Muscle of leg (tissue), 11 donors: Measurements from ENCODE around the gene PKMYT1. TPM values are rescaled to one million over a fixed set of nuclear protein-coding genes. Genes with fewer than 3 reads are reported as not detected.
A peak's percentile ranks its signal among the peaks of the same experiment; 100 is the strongest.

ENCODE experiments used
- DNase-seq: peaks from one replicate; pipeline ENCODE4 v3.0.0; 2013
- H3K27ac ChIP-seq: one replicate; pipeline ENCODE4 v1.5.1; 2013; ENCODE audit warnings: mild to moderate bottlenecking, low read length, control low read depth
- H3K27me3 ChIP-seq: one replicate; pipeline ENCODE4 v1.6.1; 2013; ENCODE audit warnings: low read length; ENCODE audit not compliant: control insufficient read depth, insufficient read depth
- H3K36me3 ChIP-seq: one replicate; pipeline ENCODE4 v1.6.1; 2013; ENCODE audit warnings: low read length; ENCODE audit not compliant: control insufficient read depth, insufficient read depth
- H3K4me1 ChIP-seq: one replicate; pipeline ENCODE4 v1.6.1; 2013; ENCODE audit warnings: low read length; ENCODE audit not compliant: control insufficient read depth, insufficient read depth
- H3K4me3 ChIP-seq: one replicate; pipeline ENCODE4 v1.5.1; 2013; ENCODE audit warnings: low read length, control low read depth
- H3K9me3 ChIP-seq: replicated peaks from 2 replicates; pipeline ENCODE4 v1.6.1; 2013; ENCODE audit warnings: low read depth, low read length; ENCODE audit not compliant: control insufficient read depth
- WGBS: methylation state at CpG from one replicate; pipeline ENCODE4 v1.1.5; 2013; ENCODE audit warnings: missing lambda C conversion rate; ENCODE audit not compliant: insufficient coverage; 5-methylcytosine and 5-hydroxymethylcytosine counted together
- polyA plus RNA-seq, 8 donors: library from polyadenylated mRNA; unstranded; fragments of 120-200 nt; gene quantifications; one replicate each; pipeline versions ENCODE4 v1.2.1 to v1.2.3, GENCODE V29; 2013; ENCODE audit warnings: inconsistent platforms in 1 of 8, low replicate concordance in 1 of 8; ENCODE audit not compliant: insufficient read length in 8 of 8, insufficient read depth in 1 of 8
- total RNA-seq: library from RNA; stranded (reverse); fragments of 120-200 nt; gene quantifications from one replicate; pipeline ENCODE4 v1.2.4, GENCODE V29; 2013

The PKMYT1 gene
- total and polyA plus RNA-seq, 9 donors: 3.6 to 19.4 (median 14.1) TPM

DNA sequence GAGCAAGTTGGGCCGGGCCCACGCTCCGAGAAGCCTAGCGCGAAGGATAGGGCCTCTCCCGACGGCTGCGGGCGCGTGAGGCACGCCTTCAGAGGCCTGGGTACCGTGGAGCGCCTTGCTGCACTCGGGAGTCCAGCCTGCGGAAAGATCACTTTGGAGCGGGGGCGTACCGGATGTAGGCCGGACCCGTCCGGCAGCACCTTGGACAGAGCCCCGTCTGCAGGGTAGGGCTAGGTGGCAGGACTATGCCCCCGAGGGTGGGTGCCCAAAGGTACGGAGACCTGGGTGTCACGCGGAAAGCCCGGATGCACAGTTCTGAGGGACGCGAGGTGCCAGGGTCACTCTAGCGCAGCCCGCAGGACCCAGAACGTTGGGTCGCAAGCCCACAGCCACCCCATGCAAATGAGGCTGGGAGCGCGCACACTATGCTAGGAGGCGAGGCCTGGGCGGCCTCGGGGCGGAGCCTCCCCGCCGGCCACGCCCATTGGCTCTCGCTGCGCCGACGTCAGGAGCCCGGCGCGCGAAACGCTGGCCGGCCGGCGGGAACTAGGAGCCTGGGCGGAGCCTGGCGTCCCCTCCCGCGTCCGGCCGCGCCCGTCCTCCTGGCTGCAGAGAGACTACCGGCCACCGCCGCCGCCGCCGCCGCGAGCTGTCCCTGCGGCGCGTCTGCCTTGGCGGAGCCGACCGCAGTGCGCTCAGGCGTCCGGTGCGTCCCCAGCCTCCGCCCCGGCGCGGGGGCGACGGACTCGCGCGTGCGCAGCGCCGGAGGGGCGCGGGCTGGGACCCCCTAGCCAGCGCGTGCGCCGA is 11.3 kb downstream of the PKMYT1 start, which contains the start of gene PAQR4:
PAQR4 (plus strand) TSS at position 611 of the 807 bp plus-strand sequence. CDS start 327 bp downstream, outside the sequence.
- H3K4me1 ChIP-seq: peaks cover 69% of the 10 kb centered on the region
- H3K36me3 ChIP-seq: peaks cover 10% of the 10 kb centered on the region
- no peaks in the 10 kb centered on the region for H3K9me3 ChIP-seq
- DNase-seq: peak; percentile 94
- H3K4me3 ChIP-seq: peak within 1 kb of the TSS; percentile 52
- no peak within 1 kb of the TSS for H3K27ac ChIP-seq
- WGBS: 1% methylated on average over 98 of the region's 98 CpGs
- peaks cover 51% of the 10 kb centered on the region for H3K27me3 ChIP-seq

DNA sequence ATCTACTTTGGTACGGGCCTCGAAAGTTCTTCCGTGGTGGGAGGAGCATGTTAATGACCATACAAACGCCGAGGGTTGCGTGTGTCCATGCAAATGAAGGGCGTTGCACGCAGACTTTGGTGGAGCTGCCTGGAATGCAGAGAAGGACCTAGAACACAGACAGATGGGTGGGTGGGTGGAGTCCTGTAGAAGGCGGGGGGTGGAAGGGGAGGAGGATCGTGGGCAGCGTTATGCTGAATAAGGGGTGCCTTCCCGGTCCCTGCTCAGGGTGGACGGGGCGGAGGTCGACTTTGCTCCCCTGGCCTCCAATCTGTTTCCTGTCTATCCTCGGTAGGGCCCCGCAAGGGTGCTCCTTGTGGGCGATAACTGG is 11.9 kb downstream of the PKMYT1 start:
- peaks cover 71% of the 10 kb centered on the region for H3K4me1 ChIP-seq
- H3K9me3 ChIP-seq: no peaks in the 10 kb centered on the region
- peak overlapping the region; percentile 41 for H3K4me3 ChIP-seq

DNA sequence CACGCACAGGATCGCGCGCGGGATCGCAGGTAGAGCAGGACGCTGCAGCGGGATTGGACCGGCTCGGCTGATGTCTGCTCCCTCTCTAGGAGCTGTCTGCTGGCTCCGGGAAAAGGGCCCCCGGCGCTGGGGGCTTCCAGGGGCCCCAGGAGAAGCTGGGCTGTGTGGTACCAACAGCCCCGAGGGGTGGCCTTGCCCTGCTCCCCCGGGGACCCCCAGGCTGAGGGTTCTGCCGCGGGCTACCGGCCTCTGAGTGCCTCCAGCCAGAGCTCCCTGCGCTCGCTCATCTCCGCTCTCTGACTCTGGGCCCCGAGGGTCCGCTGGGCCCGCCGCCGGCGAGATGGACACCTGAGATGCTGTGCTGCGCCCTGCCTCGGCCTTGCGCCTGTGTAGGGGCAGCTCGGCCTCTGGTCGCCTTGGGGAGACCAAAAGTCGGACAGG is 12.5 kb downstream of the PKMYT1 start:
- Histone ChIP-seq H3K4me1 (peaks cover 71% of the 10 kb centered on the region), H3K27ac (no peak overlapping the region), H3K9me3 (no peaks in the 10 kb centered on the region), H3K4me3 (no peak overlapping the region), H3K27me3 (peaks cover 63% of the 10 kb centered on the region), H3K36me3 (peaks cover 6% of the 10 kb centered on the region)
- DNase-seq: no peak
- WGBS: 43% methylated on average over 33 of the region's 33 CpGs

More for the DNA sequence above, 11.9 kb downstream of the PKMYT1 start:
- WGBS: 12% methylated on average over 17 of the region's 18 CpGs
- Histone ChIP-seq H3K27me3 (peaks cover 57% of the 10 kb centered on the region), H3K36me3 (peaks cover 6% of the 10 kb centered on the region), H3K27ac (no peak overlapping the region)
- DNase-seq: no peak

DNA sequence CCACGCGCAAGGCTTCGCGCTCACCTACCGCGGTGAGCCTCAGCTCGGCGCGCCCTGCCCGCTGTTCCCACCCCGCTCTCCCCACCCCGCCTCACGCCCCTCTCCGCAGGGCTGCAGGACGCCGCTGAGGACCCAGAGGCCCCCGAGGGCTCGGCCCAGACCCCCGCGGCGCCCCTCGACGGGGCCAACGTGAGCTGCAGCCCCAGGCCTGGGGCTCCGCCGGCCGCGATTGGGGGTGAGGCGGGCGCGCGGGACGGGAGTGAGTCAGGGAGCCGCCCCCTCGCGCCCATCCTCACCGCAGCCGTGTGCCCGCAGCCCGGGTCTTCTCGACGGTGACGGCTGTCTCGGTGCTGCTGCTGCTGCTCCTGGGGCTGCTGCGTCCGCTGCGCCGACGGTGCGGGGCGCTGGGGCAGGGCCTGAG is 13.0 kb downstream of the PKMYT1 start:
- Histone ChIP-seq H3K9me3 (no peaks in the 10 kb centered on the region), H3K4me1 (peaks cover 69% of the 10 kb centered on the region), H3K4me3 (no peak overlapping the region), H3K27ac (no peak overlapping the region), H3K27me3 (peaks cover 68% of the 10 kb centered on the region), H3K36me3 (peaks cover 6% of the 10 kb centered on the region)
- 5% methylated on average over 48 of the region's 51 CpGs for WGBS
- DNase-seq: no peak

DNA sequence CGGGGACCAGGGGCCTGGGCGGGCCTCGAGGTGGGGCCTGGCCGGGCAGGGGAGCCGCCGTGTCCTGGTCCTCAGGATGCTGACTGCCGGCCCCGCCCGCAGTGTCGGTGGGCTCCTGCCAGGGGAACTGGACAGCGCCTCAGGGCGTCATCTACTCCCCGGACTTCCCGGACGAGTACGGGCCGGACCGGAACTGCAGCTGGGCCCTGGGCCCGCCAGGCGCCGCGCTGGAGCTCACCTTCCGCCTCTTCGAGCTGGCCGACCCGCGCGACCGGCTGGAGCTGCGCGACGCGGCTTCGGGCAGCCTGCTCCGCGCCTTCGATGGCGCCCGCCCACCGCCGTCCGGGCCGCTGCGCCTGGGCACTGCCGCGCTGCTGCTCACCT is 13.4 kb downstream of the PKMYT1 start:
- H3K4me3 ChIP-seq: no peak overlapping the region

DNA sequence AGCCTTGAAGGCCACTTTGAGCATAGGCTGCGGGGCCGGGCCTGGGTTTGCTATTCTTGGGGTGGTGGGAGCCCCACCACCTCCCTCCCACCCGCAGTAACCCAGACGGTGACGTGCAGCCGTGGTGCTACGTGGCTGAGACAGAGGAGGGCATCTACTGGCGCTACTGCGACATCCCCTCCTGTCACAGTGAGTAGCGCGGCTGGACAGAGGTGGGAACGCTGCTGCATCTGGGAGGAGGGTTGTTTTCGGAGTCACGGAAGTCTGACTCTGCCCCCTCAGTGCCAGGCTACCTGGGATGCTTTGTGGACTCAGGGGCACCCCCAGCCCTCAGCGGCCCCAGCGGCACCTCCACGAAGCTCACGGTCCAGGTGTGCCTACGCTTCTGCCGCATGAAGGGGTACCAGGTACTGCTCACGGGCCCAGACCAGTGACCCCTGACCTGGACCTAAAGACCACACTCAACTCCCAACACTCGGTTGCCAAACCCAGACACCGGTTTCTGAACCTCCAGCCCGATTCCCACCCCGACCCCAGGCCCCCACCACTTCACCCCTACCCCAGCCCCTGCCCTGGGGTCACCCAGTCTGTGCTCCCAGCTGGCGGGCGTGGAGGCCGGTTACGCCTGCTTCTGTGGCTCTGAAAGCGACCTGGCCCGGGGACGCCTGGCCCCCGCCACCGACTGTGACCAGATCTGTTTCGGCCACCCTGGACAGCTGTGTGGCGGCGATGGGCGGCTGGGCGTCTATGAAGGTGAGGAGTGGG is 14.0 kb downstream of the PKMYT1 start:
- 47% methylated on average over 22 of the region's 39 CpGs for WGBS
- peaks cover under 1% of the 10 kb centered on the region for H3K36me3 ChIP-seq
- DNase-seq: no peak
- H3K27ac ChIP-seq: no peak overlapping the region
- no peak overlapping the region for H3K4me3 ChIP-seq
- peaks cover 62% of the 10 kb centered on the region for H3K4me1 ChIP-seq
- no peaks in the 10 kb centered on the region for H3K9me3 ChIP-seq
- H3K27me3 ChIP-seq: peaks cover 78% of the 10 kb centered on the region

More for the DNA sequence above, 13.4 kb downstream of the PKMYT1 start:
- no peak overlapping the region for H3K27ac ChIP-seq
- 2% methylated on average over 46 of the region's 46 CpGs for WGBS
- no peak for DNase-seq
- peaks cover 72% of the 10 kb centered on the region for H3K27me3 ChIP-seq
- H3K36me3 ChIP-seq: peaks cover 6% of the 10 kb centered on the region
- peaks cover 65% of the 10 kb centered on the region for H3K4me1 ChIP-seq
- H3K9me3 ChIP-seq: no peaks in the 10 kb centered on the region

DNA sequence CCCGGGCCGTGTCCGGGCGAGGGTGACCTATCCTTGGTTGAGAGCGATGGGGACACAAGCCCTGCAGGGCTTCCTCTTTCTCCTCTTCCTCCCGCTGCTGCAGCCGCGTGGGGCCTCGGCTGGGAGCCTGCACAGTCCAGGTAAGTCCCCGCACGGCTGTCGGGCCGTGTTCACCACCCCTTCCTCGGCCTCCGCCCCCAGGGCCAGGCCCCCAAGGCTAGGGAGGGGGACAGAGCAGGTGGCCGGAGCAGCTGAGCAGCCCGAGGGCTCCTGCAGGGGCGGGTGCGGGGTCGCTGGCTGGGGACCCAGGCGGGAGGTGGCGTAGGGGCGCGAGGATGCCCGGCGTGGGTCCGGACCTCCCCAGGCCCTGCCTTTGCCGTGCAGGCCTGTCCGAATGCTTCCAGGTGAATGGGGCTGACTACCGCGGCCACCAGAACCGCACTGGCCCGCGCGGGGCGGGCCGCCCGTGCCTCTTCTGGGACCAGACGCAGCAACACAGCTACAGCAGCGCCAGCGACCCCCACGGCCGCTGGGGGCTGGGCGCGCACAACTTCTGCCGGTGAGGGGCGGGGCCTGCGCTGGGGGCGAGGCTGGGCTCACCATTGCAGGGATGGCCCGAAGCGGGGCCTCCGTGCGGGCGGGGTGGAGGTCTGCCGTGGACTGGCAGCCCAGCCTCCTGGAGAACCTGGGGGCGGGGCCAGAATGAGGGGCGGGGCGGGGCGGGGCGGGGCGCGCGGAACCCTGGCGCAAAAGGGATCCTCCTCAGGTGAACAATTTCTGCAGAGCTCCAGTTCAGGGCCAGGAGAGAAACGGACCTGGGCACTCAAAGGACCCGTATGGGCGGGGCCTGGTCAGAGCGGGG is 15.5 kb downstream of the PKMYT1 start:
- Histone ChIP-seq H3K27me3 (peaks cover 81% of the 10 kb centered on the region), H3K4me3 (peak overlapping the region; percentile 10), H3K9me3 (no peaks in the 10 kb centered on the region), H3K36me3 (no peaks in the 10 kb centered on the region), H3K4me1 (peaks cover 53% of the 10 kb centered on the region), H3K27ac (no peak overlapping the region)
- peak; percentile 30 for DNase-seq
- under 1% methylated on average over 59 of the region's 68 CpGs for WGBS

DNA sequence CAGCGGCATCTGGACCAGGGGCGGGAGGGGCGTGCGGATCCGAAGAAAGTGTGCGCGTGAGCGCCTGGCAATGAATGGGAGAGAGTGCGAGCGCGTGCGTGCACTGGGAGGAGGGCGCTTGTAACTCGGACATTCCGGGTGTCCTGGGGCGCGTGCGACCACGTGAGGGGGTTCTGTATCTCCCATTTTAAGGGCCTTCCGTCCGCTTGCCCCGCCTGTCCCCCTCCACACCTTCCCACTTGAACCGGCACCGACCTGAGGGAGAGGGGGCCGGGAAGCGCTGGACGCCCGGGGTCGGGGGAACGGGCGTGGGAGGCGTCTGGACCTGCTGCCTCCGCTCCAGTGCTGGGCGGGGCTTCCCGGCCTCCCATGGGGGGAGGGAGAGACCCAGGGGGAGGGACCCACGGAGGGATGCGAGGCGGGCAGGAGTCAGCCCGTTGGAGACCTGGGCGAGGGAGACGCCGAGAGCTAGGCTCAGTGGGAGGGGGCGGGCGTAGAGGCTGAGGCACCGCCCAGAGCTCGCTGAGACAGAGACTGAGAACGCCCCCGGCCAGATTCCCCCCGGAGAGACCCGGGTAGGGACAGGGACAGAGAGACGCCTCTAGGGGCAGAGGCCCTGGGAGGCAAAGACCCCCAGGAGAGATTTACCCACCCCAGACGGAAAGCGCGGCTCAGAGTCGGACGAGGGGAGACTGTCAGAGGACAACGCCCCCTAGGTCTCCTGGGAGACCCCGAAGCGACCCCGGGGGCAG is 16.3 kb downstream of the PKMYT1 start, which contains the start of gene KREMEN2:
KREMEN2 (plus strand) TSS at position 553 of the 752 bp plus-strand sequence. CDS start 246 bp downstream, outside the sequence.
- no peak within 1 kb of the TSS for H3K27ac ChIP-seq
- peaks cover 51% of the 10 kb centered on the region for H3K4me1 ChIP-seq
- WGBS: under 1% methylated on average over 39 of the region's 60 CpGs
- peak within 1 kb of the TSS; percentile 10 for H3K4me3 ChIP-seq
- peaks cover 87% of the 10 kb centered on the region for H3K27me3 ChIP-seq
- no peak for DNase-seq
- H3K36me3 ChIP-seq: no peaks in the 10 kb centered on the region
- H3K9me3 ChIP-seq: no peaks in the 10 kb centered on the region

DNA sequence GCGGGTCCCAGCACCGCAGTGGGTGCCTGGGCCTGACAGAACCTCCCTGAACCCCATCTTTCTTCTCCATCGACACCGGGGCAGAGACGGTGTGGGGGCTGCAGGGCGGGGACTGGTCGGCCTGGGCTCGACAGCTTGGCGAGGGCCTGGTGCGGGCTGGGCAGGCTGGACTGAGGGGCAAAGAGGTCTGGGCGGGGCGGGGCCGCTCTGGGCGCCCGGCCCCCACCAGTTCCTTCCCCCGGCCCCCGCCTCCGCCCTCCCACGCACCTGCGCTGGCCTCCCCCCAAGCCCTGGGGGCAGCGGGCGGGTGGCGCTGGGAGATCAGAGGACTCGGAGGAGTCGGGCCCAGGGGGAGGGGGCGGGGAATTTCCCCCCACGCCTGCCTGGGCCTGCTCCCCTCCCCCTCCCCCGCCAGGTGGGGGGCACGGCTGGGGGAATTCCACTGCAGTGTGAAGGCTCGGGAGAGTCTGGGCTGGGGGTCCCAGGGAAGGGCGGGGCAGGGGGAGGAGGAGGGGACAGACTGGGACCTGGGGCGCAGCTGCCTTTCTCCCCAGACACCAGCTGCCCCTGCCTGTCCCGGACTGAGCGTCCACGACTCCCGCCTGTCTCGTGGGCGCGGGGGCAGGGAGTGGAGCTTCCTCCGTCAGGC is 17.0 kb downstream of the PKMYT1 start:
- DNase-seq: no peak
- 2% methylated on average over 22 of the region's 40 CpGs for WGBS
- peaks cover 44% of the 10 kb centered on the region for H3K4me1 ChIP-seq
- H3K36me3 ChIP-seq: no peaks in the 10 kb centered on the region
- H3K4me3 ChIP-seq: peak overlapping the region; percentile 1
- no peak overlapping the region for H3K27ac ChIP-seq
- peaks cover 80% of the 10 kb centered on the region for H3K27me3 ChIP-seq
- no peaks in the 10 kb centered on the region for H3K9me3 ChIP-seq
